ENCODE data around the gene HECA. TPM values are rescaled to one million over a fixed set of nuclear protein-coding genes. Genes with fewer than 3 reads are reported as not detected.
A peak's percentile ranks its signal among the peaks of the same experiment; 100 is the strongest.
"Not testable (repeated sequence)": the region's sequence is repeated elsewhere in the genome, so short reads cannot be mapped to it uniquely, and the experiment has no call there.

Gene HECA
- total and polyA plus RNA-seq, 11 donors = 16.5 to 67.0 (median 47.9) TPM

- Histone ChIP-seq H3K27ac (peak overlapping the region; percentile 30 to 79 (median 62)), H3K27me3 (no peaks in the 10 kb centered on the region), H3K36me3 (no peaks in the 10 kb centered on the region), H3K4me3 (no peak overlapping the region), H3K4me1 (peaks cover 0 to 15% (median 6%) of the 10 kb centered on the region in 12 donors), H3K9me3 (peaks cover 0 to 6% (median 0%) of the 10 kb centered on the region in 12 donors)
- 3 to 5% (median 4%) methylated on average over 7 of the region's 7 CpGs for WGBS, 4 donors
- TF ChIP-seq POLR2A (IDR thresholded peaks at IDR 0.05) (peak in 1 of 2 donors; percentile 62), CTCF (IDR thresholded peaks at IDR 0.05) (peak; percentile 64 to 91 (median 82))
- DNase-seq (peak; percentile 85 to 90 (median 86)), ATAC-seq (peak; percentile 98 to 100 (median 99))
- intact Hi-C loops (cut with DNase I) = loop anchor here in 9 of 10 donors (1.0 to 10.0 kb wide), 8 partner anchors 33 to 404 kb away; no protein-coding TSS in a partner anchor
Observed at GRCh38 chr6:139219271-139219729, 84.4 kb downstream of the HECA start.

- H3K27ac ChIP-seq = peak overlapping the region; percentile 30 to 79 (median 62)
- H3K9me3 ChIP-seq = peaks cover 0 to 6% (median 0%) of the 10 kb centered on the region in 12 donors
- 90 to 98% (median 94%) methylated on average over 2 of the region's 2 CpGs for WGBS, 4 donors
- intact Hi-C loops (cut with DNase I) = loop anchor here (1.0 to 10.0 kb wide), 9 partner anchors 33 to 405 kb away; no protein-coding TSS in a partner anchor
- no peaks in the 10 kb centered on the region for H3K36me3 ChIP-seq
- no peaks in the 10 kb centered on the region for H3K27me3 ChIP-seq
- H3K4me3 ChIP-seq = no peak overlapping the region
- ATAC-seq = no peak
- TF ChIP-seq POLR2A (IDR thresholded peaks at IDR 0.05) = no peak
- TF ChIP-seq CTCF (IDR thresholded peaks at IDR 0.05) = no peak
- peaks cover 0 to 15% (median 6%) of the 10 kb centered on the region in 12 donors for H3K4me1 ChIP-seq
- no peak for DNase-seq
Observed at GRCh38 chr6:139219746-139220145, 84.9 kb downstream of the HECA start.

- not testable (repeated sequence) for H3K27me3 ChIP-seq, DNase-seq, ATAC-seq, H3K9me3 ChIP-seq, H3K27ac ChIP-seq, H3K36me3 ChIP-seq, H3K4me3 ChIP-seq
- intact Hi-C loops (cut with DNase I) = loop anchor here in 1 of 10 donors (5.0 to 10.0 kb wide), 2 partner anchors 104 to 129 kb away; no protein-coding TSS in a partner anchor
- H3K4me1 ChIP-seq = peaks cover 0 to 13% (median 0%) of the 10 kb centered on the region in 12 donors
- WGBS, 4 donors = 96 to 97% (median 96%) methylated on average over 3 of the region's 3 CpGs
Observed at GRCh38 chr6:139228387-139228786, 93.5 kb downstream of the HECA start.

Other genes with a start within 250 kb of the HECA start
- 10 to 100 TPM; 35.2 to 48.2 (median 38.3) TPM for gene REPS1, start 146.8 kb upstream of the HECA start, total RNA-seq
- gene REPS1, start 146.8 kb upstream of the HECA start, polyA plus RNA-seq = 10 to 100 TPM; 16.3 to 65.8 TPM
- gene ABRACL, start 106.3 kb upstream of the HECA start, total RNA-seq = 10 to 100 TPM in 1 of 9 donors, 1 to 10 TPM in 8; 3.2 to 26.3 (median 7.6) TPM
- gene ABRACL, start 106.3 kb upstream of the HECA start, polyA plus RNA-seq = 10 to 100 TPM in 1 of 2 donors, 1 to 10 TPM in 1; 8.5 to 24.4 TPM
- gene TXLNB, start 156.9 kb downstream of the HECA start, total RNA-seq = 100 to 1,000 TPM in 6 of 9 donors, 10 to 100 TPM in 3; 80.6 to 170 (median 138) TPM
- 10 to 100 TPM; 10.1 to 40.4 TPM for gene TXLNB, start 156.9 kb downstream of the HECA start, polyA plus RNA-seq
- 100 to 1,000 TPM; 102 to 233 (median 149) TPM for gene CITED2, start 239.6 kb downstream of the HECA start, total RNA-seq
- 100 to 1,000 TPM in 1 of 2 donors, 10 to 100 TPM in 1; 13.0 to 154 TPM for gene CITED2, start 239.6 kb downstream of the HECA start, polyA plus RNA-seq